Measurements from ENCODE around the gene IL1RAPL1.
A peak's percentile ranks its signal among the peaks of the same experiment; 100 is the strongest.

The IL1RAPL1 gene

GRCh38 chrX:29453333-29453732, 866.1 kb downstream of the IL1RAPL1 start:
- peak; percentile 20 for DNase-seq

GRCh38 chrX:29455702-29456101, 868.5 kb downstream of the IL1RAPL1 start:
- DNase-seq, result no peak

GRCh38 chrX:29461039-29461438, 873.8 kb downstream of the IL1RAPL1 start:
- peak; percentile 15 for DNase-seq

- DNase-seq, result peak; percentile 10
These were observed 879.2 kb downstream of the IL1RAPL1 start for GRCh38 chrX:29466456-29466855.

- DNase-seq, result peak; percentile 47
These were observed 881.8 kb downstream of the IL1RAPL1 start for GRCh38 chrX:29468911-29469494.

- DNase-seq, result peak; percentile 71
These were observed 882.8 kb downstream of the IL1RAPL1 start for GRCh38 chrX:29470030-29470429.

GRCh38 chrX:29471829-29472228, 884.6 kb downstream of the IL1RAPL1 start:
- DNase-seq, result no peak

GRCh38 chrX:29477878-29478277, 890.6 kb downstream of the IL1RAPL1 start:
- no peak for DNase-seq

GRCh38 chrX:29478336-29479069, 891.3 kb downstream of the IL1RAPL1 start:
- peak; percentile 25 for DNase-seq

- peak; percentile 16 for DNase-seq
These were observed 900.0 kb downstream of the IL1RAPL1 start for GRCh38 chrX:29487214-29487613.

- no peak for DNase-seq
These were observed 900.5 kb downstream of the IL1RAPL1 start for GRCh38 chrX:29487714-29488113.

GRCh38 chrX:29488919-29489318, 901.7 kb downstream of the IL1RAPL1 start:
- no peak for DNase-seq

GRCh38 chrX:29490606-29491005, 903.4 kb downstream of the IL1RAPL1 start:
- no peak for DNase-seq

- DNase-seq, result no peak
These were observed 904.4 kb downstream of the IL1RAPL1 start for GRCh38 chrX:29491659-29492058.

- DNase-seq, result peak; percentile 14
These were observed 909.5 kb downstream of the IL1RAPL1 start for GRCh38 chrX:29496636-29497180.

GRCh38 chrX:29506729-29507128, 919.5 kb downstream of the IL1RAPL1 start:
- no peak for DNase-seq

GRCh38 chrX:29518100-29518499, 930.9 kb downstream of the IL1RAPL1 start:
- DNase-seq, result no peak

GRCh38 chrX:29528281-29528680, 941.0 kb downstream of the IL1RAPL1 start:
- DNase-seq, result no peak

- DNase-seq, result peak; percentile 57
These were observed 943.3 kb downstream of the IL1RAPL1 start for GRCh38 chrX:29530501-29530900.

GRCh38 chrX:29531336-29531735, 944.1 kb downstream of the IL1RAPL1 start:
- DNase-seq, result no peak

- DNase-seq, result peak; percentile 1
These were observed 948.2 kb downstream of the IL1RAPL1 start for GRCh38 chrX:29535212-29536162.

GRCh38 chrX:29541038-29541437, 953.8 kb downstream of the IL1RAPL1 start:
- no peak for DNase-seq

GRCh38 chrX:29542152-29542551, 954.9 kb downstream of the IL1RAPL1 start:
- DNase-seq, result no peak

Measured in fibroblast of skin of right biceps (primary cell).